ENCODE results near the gene MCF2L. TPM values are rescaled to one million over a fixed set of nuclear protein-coding genes. Genes with fewer than 3 reads are reported as not detected.

MCF2L gene
- total RNA-seq, 1 donor from 2014 or later, result 90.0 TPM

DNA sequence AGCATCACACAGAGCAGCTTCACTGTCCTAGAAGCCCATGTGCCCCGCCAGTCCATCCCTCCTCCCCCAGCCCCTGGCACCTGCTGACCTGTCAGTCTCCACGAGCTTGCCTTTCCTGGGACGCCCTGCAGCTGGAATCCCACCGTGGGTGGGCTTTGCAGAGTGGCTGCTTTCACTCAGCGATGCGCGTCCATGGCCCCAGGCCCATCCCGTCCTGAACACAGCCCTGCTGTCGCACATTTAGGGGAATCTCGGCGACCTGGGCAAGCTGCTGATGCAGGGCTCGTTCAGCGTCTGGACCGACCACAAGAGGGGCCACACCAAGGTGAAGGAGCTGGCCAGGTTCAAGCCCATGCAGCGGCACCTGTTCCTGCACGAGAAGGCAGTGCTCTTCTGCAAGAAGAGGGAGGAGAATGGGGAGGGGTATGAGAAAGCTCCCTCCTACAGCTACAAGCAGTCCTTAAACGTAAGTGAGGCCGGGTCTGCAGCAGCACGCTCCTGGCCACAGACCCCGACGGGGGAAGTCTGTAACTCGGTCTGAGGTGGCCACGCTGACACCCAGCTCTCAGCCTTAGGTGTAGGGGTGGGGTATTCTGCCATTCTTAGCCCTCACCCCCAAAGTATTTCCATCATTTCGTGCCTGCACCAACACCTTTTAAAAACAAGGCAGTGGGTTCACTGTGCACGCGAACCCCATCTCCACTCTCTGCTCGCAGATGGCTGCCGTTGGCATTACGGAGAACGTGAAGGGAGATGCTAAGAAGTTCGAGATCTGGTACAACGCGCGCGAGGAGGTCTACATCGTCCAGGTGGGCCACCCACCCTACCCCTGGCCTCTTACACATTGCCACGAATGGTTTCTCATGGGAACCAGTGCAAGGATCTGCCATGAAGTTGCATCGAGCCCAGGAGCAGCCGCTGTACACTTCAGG is 118.2 kb downstream of the MCF2L start:
- no peak for DNase-seq (ENCODE audit: low spot score, unreplicated experiment)
- Mint-ChIP-seq H3K9me3 (ENCODE audit: low read depth) (no peaks in the 10 kb centered on the region), H3K27ac (no peak overlapping the region), H3K4me1 (ENCODE audit: low read depth) (no peaks in the 10 kb centered on the region), H3K36me3 (ENCODE audit: insufficient read depth) (peaks cover 9% of the 10 kb centered on the region), H3K4me3 (ENCODE audit: low read depth) (no peak overlapping the region), H3K27me3 (no peaks in the 10 kb centered on the region)
- TF ChIP-seq, protein P1, sequence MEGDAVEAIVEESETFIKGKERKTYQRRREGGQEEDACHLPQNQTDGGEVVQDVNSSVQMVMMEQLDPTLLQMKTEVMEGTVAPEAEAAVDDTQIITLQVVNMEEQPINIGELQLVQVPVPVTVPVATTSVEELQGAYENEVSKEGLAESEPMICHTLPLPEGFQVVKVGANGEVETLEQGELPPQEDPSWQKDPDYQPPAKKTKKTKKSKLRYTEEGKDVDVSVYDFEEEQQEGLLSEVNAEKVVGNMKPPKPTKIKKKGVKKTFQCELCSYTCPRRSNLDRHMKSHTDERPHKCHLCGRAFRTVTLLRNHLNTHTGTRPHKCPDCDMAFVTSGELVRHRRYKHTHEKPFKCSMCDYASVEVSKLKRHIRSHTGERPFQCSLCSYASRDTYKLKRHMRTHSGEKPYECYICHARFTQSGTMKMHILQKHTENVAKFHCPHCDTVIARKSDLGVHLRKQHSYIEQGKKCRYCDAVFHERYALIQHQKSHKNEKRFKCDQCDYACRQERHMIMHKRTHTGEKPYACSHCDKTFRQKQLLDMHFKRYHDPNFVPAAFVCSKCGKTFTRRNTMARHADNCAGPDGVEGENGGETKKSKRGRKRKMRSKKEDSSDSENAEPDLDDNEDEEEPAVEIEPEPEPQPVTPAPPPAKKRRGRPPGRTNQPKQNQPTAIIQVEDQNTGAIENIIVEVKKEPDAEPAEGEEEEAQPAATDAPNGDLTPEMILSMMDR (IDR thresholded peaks at IDR 0.05; ENCODE audit: unreplicated experiment), result no peak

DNA sequence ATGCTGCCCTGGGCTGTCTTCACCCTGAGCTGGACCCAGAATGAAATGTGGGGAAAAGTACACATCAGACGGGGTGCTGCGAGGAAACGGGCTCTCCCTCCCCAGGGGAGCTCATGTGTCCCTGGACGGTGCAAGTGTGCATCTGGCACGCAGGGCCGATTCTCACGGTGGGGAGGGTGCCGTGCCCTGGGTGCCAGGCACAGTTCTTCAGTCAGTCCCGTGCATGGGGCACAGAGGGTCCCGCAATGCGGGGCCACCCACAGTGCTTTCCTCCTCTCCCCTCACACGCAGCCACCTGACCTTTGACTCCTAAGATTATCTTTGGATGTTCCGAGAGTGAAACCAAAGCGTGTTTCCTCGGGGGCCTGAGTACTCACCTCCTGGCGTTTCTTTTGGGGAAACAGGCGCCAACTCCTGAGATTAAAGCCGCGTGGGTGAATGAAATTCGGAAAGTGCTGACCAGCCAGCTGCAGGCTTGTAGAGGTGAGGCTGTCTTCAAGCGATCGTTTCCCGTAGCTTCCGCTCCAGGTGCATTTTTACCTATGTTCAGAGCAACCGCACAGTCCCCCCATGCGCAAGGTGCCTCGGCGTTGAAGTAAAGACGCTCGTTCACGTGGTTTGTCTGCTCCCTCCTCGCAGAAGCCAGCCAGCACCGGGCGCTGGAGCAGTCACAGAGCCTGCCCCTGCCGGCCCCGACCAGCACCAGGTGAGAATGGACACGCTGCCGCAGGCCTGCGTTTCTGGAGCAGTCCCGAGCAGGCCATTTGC is 119.1 kb downstream of the MCF2L start:
- no peak overlapping the region for H3K27ac Mint-ChIP-seq
- no peaks in the 10 kb centered on the region for H3K27me3 Mint-ChIP-seq
- no peak overlapping the region for H3K4me3 Mint-ChIP-seq (ENCODE audit: low read depth)
- H3K36me3 Mint-ChIP-seq (ENCODE audit: insufficient read depth), result peaks cover 9% of the 10 kb centered on the region
- no peaks in the 10 kb centered on the region for H3K4me1 Mint-ChIP-seq (ENCODE audit: low read depth)
- no peak for DNase-seq (ENCODE audit: low spot score, unreplicated experiment)
- no peaks in the 10 kb centered on the region for H3K9me3 Mint-ChIP-seq (ENCODE audit: low read depth)
- TF ChIP-seq, protein P1 (IDR thresholded peaks at IDR 0.05; ENCODE audit: unreplicated experiment), result no peak

- Mint-ChIP-seq H3K27me3 (no peaks in the 10 kb centered on the region), H3K4me1 (ENCODE audit: low read depth) (no peaks in the 10 kb centered on the region), H3K27ac (no peak overlapping the region), H3K9me3 (ENCODE audit: low read depth) (no peaks in the 10 kb centered on the region), H3K36me3 (ENCODE audit: insufficient read depth) (peaks cover 9% of the 10 kb centered on the region), H3K4me3 (ENCODE audit: low read depth) (no peak overlapping the region)
- DNase-seq (ENCODE audit: low spot score, unreplicated experiment), result no peak
- TF ChIP-seq, protein P1 (IDR thresholded peaks at IDR 0.05; ENCODE audit: unreplicated experiment), result no peak
Measured at GRCh38 chr13:113088691-113089020, 119.6 kb downstream of the MCF2L start.

DNA sequence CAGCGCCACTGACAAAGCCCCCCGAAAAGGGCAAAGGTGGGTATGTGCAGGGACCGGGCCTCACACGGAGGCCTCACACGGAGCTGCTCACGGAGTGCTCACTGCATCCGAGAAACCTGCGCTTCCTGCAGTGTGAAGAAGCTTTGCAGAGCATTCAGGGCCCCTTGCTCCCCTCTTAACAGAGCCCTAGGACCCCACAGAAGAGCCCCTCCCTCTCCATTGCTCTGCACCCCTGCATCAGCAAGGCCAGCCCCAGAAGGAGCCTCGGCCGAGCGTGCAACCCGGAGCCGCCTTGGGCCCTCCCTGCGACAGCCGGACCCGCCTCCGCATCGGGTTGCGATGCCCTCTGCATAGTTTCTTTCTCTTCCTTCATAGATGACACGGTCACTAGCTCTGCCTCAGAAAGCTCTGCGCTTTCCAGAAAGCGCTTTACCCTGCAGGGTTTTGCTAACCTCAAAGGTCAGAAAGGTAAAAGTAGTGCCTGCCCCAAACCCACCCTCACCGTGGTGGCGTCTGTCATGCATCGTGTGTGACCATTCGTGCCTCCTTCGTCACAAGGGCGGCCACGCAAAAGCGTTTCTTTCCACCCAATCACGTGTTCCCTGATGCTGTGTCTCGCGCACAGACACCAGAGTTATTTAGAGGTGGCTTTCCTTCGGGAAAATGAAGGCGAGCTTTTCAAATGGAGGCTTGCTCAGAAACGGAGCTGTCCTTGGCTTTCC is 120.8 kb downstream of the MCF2L start:
- no peak overlapping the region for H3K4me3 Mint-ChIP-seq (ENCODE audit: low read depth)
- no peaks in the 10 kb centered on the region for H3K4me1 Mint-ChIP-seq (ENCODE audit: low read depth)
- TF ChIP-seq, protein P1 (IDR thresholded peaks at IDR 0.05; ENCODE audit: unreplicated experiment), result no peak
- H3K27me3 Mint-ChIP-seq, result no peaks in the 10 kb centered on the region
- no peak for DNase-seq (ENCODE audit: low spot score, unreplicated experiment)
- no peaks in the 10 kb centered on the region for H3K9me3 Mint-ChIP-seq (ENCODE audit: low read depth)
- peaks cover 9% of the 10 kb centered on the region for H3K36me3 Mint-ChIP-seq (ENCODE audit: insufficient read depth)
- H3K27ac Mint-ChIP-seq, result no peak overlapping the region

DNA sequence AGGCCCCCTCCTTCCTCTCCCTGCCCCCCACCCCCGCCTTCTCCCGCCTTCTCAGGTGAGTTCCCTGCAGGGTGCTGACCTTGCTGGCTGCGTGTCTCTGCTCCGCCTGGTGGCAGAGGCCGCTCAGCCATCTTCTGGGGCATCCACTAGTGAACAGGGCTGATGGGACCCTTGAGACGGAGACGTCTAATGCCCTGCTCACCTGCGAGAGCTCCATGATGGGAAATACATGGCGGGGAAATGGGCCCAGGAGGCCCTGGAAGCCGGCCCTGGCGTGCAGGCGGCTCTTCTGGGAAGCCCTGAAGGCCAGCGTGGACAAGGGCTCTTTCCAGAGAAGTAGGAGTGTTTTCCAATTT is 121.4 kb downstream of the MCF2L start:
- Mint-ChIP-seq H3K9me3 (ENCODE audit: low read depth) (no peaks in the 10 kb centered on the region), H3K27me3 (no peaks in the 10 kb centered on the region), H3K36me3 (ENCODE audit: insufficient read depth) (peaks cover 11% of the 10 kb centered on the region), H3K4me1 (ENCODE audit: low read depth) (no peaks in the 10 kb centered on the region), H3K4me3 (ENCODE audit: low read depth) (no peak overlapping the region), H3K27ac (no peak overlapping the region)
- DNase-seq (ENCODE audit: low spot score, unreplicated experiment), result no peak
- TF ChIP-seq, protein P1 (IDR thresholded peaks at IDR 0.05; ENCODE audit: unreplicated experiment), result no peak

Data from progenitor cell of endocrine pancreas (in vitro differentiated cells).